ENCODE data around the gene POU2AF1. TPM values are rescaled to one million over a fixed set of nuclear protein-coding genes. Genes with fewer than 3 reads are reported as not detected.
"Not testable (repeated sequence)": the region's sequence is repeated elsewhere in the genome, so short reads cannot be mapped to it uniquely, and the experiment has no call there.

The POU2AF1 gene
- total and polyA plus RNA-seq, 4 donors = 2.0 to 6.9 (median 4.5) TPM

DNA sequence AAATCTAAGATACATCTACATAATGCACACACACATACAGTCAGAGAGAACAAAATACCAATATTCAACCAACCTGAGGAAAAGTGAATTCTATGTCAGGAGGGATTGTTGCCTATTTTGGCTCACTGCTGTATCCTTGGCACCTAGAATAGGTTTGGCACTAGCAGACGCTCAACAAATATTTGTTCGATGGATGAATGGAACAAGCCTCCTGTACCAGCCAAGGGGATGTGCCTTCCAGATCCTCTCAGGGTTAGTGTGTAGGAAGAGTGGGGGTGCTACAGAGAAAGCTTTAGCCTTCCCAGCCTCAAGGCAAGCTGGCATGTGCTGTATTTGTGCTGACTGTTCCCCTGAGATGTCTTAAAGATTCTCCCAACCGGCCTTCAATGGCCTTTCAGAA, 23.3 kb upstream of the POU2AF1 start:
- ATAC-seq (ENCODE audit: insufficient read depth, low FRiP score) (no peak), DNase-seq (no peak)
- H3K27ac ChIP-seq (ENCODE audit: low read depth in 1 of 2, low read length in 1 of 2) = no peak overlapping the region
- WGBS, 2 donors = 72 to 83% methylated on average over 3 of the region's 3 CpGs
- H3K36me3 ChIP-seq (ENCODE audit: control insufficient read depth in 4 of 4, insufficient read depth in 4 of 4, low read length in 4 of 4) = no peaks in the 10 kb centered on the region
- H3K27me3 ChIP-seq (ENCODE audit: control insufficient read depth in 3 of 3, insufficient read depth in 3 of 3, low read length in 2 of 3) = no peaks in the 10 kb centered on the region
- H3K4me1 ChIP-seq (ENCODE audit: control insufficient read depth in 5 of 5, insufficient read depth in 5 of 5, low read length in 5 of 5) = no peaks in the 10 kb centered on the region
- H3K9ac ChIP-seq (ENCODE audit: insufficient read depth in 1 of 2, low read length in 2 of 2) = no peak overlapping the region
- TF ChIP-seq, protein P1, sequence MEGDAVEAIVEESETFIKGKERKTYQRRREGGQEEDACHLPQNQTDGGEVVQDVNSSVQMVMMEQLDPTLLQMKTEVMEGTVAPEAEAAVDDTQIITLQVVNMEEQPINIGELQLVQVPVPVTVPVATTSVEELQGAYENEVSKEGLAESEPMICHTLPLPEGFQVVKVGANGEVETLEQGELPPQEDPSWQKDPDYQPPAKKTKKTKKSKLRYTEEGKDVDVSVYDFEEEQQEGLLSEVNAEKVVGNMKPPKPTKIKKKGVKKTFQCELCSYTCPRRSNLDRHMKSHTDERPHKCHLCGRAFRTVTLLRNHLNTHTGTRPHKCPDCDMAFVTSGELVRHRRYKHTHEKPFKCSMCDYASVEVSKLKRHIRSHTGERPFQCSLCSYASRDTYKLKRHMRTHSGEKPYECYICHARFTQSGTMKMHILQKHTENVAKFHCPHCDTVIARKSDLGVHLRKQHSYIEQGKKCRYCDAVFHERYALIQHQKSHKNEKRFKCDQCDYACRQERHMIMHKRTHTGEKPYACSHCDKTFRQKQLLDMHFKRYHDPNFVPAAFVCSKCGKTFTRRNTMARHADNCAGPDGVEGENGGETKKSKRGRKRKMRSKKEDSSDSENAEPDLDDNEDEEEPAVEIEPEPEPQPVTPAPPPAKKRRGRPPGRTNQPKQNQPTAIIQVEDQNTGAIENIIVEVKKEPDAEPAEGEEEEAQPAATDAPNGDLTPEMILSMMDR (IDR thresholded peaks at IDR 0.05; ENCODE audit: control extremely low read depth, extremely low read depth) = no peak
- no peak overlapping the region for H3K4me3 ChIP-seq
- H3K9me3 ChIP-seq (ENCODE audit: control insufficient read depth in 4 of 4, insufficient read depth in 3 of 4, low read length in 3 of 4) = no peaks in the 10 kb centered on the region

DNA sequence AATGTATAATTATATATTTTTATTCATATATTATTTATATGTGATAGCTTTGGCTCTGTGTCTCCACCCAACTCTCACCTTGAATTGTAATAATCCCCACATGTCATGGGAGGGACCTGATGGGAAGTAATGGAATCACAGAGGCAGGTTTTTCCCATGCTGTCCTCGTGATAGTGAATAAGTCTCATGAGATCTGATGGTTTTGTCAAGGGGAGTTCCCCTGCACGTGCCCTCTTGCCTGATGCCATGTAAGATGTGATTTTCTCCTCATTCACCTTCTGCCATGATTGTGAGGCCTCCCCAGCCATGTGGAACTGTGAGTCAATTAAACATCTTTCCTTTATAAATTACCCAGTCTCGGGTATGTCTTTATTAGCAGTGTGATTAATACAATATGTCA, 22.9 kb upstream of the POU2AF1 start:
- not testable (repeated sequence) for H3K4me1 ChIP-seq (ENCODE audit: control insufficient read depth in 5 of 5, insufficient read depth in 5 of 5, low read length in 5 of 5); H3K9ac ChIP-seq (ENCODE audit: insufficient read depth in 1 of 2, low read length in 2 of 2); H3K4me3 ChIP-seq; DNase-seq; H3K27ac ChIP-seq (ENCODE audit: low read depth in 1 of 2, low read length in 1 of 2); H3K36me3 ChIP-seq (ENCODE audit: control insufficient read depth in 4 of 4, insufficient read depth in 4 of 4, low read length in 4 of 4); ATAC-seq (ENCODE audit: insufficient read depth, low FRiP score); H3K27me3 ChIP-seq (ENCODE audit: control insufficient read depth in 3 of 3, insufficient read depth in 3 of 3, low read length in 2 of 3); H3K9me3 ChIP-seq (ENCODE audit: control insufficient read depth in 4 of 4, insufficient read depth in 3 of 4, low read length in 3 of 4)
- WGBS, 2 donors = 85 to 86% methylated on average over 3 of the region's 3 CpGs

- Histone ChIP-seq H3K27me3 (ENCODE audit: control insufficient read depth in 3 of 3, insufficient read depth in 3 of 3, low read length in 2 of 3) (no peaks in the 10 kb centered on the region), H3K4me3 (no peak overlapping the region), H3K36me3 (ENCODE audit: control insufficient read depth in 4 of 4, insufficient read depth in 4 of 4, low read length in 4 of 4) (no peaks in the 10 kb centered on the region), H3K4me1 (ENCODE audit: control insufficient read depth in 5 of 5, insufficient read depth in 5 of 5, low read length in 5 of 5) (no peaks in the 10 kb centered on the region), H3K27ac (ENCODE audit: low read depth in 1 of 2, low read length in 1 of 2) (no peak overlapping the region), H3K9me3 (ENCODE audit: control insufficient read depth in 4 of 4, insufficient read depth in 3 of 4, low read length in 3 of 4) (no peaks in the 10 kb centered on the region), H3K9ac (ENCODE audit: insufficient read depth in 1 of 2, low read length in 2 of 2) (no peak overlapping the region)
- TF ChIP-seq, protein P1 (IDR thresholded peaks at IDR 0.05; ENCODE audit: control extremely low read depth, extremely low read depth) = no peak
- DNase-seq = no peak
- ATAC-seq (ENCODE audit: insufficient read depth, low FRiP score) = no peak
Measured at GRCh38 chr11:111400595-111400994, 21.5 kb upstream of the POU2AF1 start.

DNA sequence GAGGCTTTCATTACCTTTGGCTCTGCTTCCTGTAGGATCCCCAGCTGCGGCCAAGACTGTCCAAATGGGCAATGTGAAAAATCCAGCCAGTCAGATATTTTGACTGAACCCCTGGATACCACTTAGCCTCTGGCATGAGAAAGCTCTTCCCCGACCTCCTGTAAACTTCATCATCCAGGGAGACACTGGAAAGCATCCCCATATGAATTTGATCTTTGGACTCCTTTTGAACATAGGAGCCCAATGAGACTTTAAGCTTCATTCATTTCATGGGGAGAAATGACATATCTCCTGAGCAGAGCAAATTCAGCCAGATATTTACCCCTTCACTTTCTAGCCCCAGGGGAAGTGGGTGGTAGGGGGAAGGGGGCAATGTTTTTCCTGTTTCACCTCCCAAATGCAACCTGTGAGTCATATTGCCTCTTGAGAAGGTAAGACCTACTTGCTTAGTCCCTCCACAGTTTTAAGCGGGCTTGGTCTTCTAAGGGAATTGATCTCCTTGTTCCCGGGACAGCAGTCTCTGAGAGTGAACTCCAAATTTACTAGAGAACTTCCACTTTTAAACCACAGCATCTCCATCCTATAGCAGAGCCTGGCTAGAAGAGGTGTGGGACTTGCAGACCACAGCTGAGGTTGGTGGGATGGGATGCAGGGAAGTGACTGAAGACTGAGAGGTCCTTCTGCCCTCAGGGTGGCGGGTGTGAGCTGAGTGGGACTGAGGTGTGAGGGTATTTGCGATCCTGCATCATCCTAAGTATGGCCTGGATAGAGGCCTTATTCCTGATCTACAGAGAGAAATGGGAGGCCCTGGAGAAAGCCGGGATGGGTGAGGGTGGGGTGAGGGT, 20.3 kb upstream of the POU2AF1 start:
- ATAC-seq (ENCODE audit: insufficient read depth, low FRiP score) (no peak), DNase-seq (no peak)
- no peaks in the 10 kb centered on the region for H3K27me3 ChIP-seq (ENCODE audit: control insufficient read depth in 3 of 3, insufficient read depth in 3 of 3, low read length in 2 of 3)
- no peaks in the 10 kb centered on the region for H3K4me1 ChIP-seq (ENCODE audit: control insufficient read depth in 5 of 5, insufficient read depth in 5 of 5, low read length in 5 of 5)
- H3K36me3 ChIP-seq (ENCODE audit: control insufficient read depth in 4 of 4, insufficient read depth in 4 of 4, low read length in 4 of 4) = no peaks in the 10 kb centered on the region
- no peak overlapping the region for H3K27ac ChIP-seq (ENCODE audit: low read depth in 1 of 2, low read length in 1 of 2)
- H3K4me3 ChIP-seq = no peak overlapping the region
- H3K9ac ChIP-seq (ENCODE audit: insufficient read depth in 1 of 2, low read length in 2 of 2) = no peak overlapping the region
- TF ChIP-seq, protein P1 (IDR thresholded peaks at IDR 0.05; ENCODE audit: control extremely low read depth, extremely low read depth) = no peak
- WGBS, 2 donors = 94 to 97% methylated on average over 7 of the region's 7 CpGs
- H3K9me3 ChIP-seq (ENCODE audit: control insufficient read depth in 4 of 4, insufficient read depth in 3 of 4, low read length in 3 of 4) = no peaks in the 10 kb centered on the region

Measured in lung (tissue), 12 donors.